MCF 10A (cell line): ENCODE measurements around the gene NSUN6. TPM values are rescaled to one million over a fixed set of nuclear protein-coding genes. Genes with fewer than 3 reads are reported as not detected.

Experiments used
- BruUV-seq: library from RNA; stranded (reverse); fragments of 400-500 nt; replicated peaks from 2 replicates; lab custom pipeline; 2021; lab: Mats Ljungman, UMichigan
- CTCF ChIA-PET: fragments of 300-600 bp; sonication (Branson Sonifier 250); formaldehyde crosslinking; extraction: SDS; loops from one replicate; lab custom pipeline; 2021; ENCODE audit warnings: antibody characterized with exemption, inconsistent platforms; lab: Yijun Ruan, JAX
- POLR2A ChIA-PET: fragments of 300-600, 350-650 bp; sonication (Branson Sonifier 250); formaldehyde crosslinking; extraction: SDS; loops from one replicate; lab custom pipeline; 2020; ENCODE audit warnings: antibody characterized with exemption, inconsistent platforms; lab: Yijun Ruan, JAX
- DNase-seq: peaks from one replicate; pipeline ENCODE4 v3.0.0-alpha.2; 2018; ENCODE audit not compliant: unreplicated experiment
- H3K27ac Mint-ChIP-seq: one replicate; pipeline ENCODE4 v1.8.0; 2022; ENCODE audit warnings: mild to moderate bottlenecking, low read depth, mixed read lengths; ENCODE audit not compliant: unreplicated experiment
- H3K27me3 Mint-ChIP-seq: one replicate; pipeline ENCODE4 v1.8.0; 2022; ENCODE audit warnings: mixed read lengths; ENCODE audit not compliant: insufficient read depth, unreplicated experiment
- H3K36me3 Mint-ChIP-seq: one replicate; pipeline ENCODE4 v1.8.0; 2022; ENCODE audit warnings: mild to moderate bottlenecking, moderate library complexity, mixed read lengths; ENCODE audit not compliant: insufficient read depth, unreplicated experiment
- H3K4me1 Mint-ChIP-seq: one replicate; pipeline ENCODE4 v1.8.0; 2022; ENCODE audit warnings: mixed read lengths; ENCODE audit not compliant: insufficient read depth, unreplicated experiment
- H3K4me3 Mint-ChIP-seq: one replicate; pipeline ENCODE4 v1.8.0; 2022; ENCODE audit warnings: mild to moderate bottlenecking, moderate library complexity, mixed read lengths; ENCODE audit not compliant: unreplicated experiment
- H3K9me3 Mint-ChIP-seq: one replicate; pipeline ENCODE4 v1.8.0; 2022; ENCODE audit warnings: mixed read lengths; ENCODE audit not compliant: unreplicated experiment
- CTCF ChIP-seq: fragments of 200-600 bp; IDR thresholded peaks from one replicate; pipeline ENCODE4 v1.8.0; 2022; ENCODE audit warnings: antibody characterized with exemption, mild to moderate bottlenecking; ENCODE audit not compliant: unreplicated experiment
- intact Hi-C: fragments of 100-400 bp; cut with micrococcal nuclease; formaldehyde crosslinking; loops from 2 replicates; pipeline ENCODE4 v1.14.1; 2022
- total RNA-seq: library from RNA; stranded (reverse); gene quantifications from 2 replicates; pipeline ENCODE4 v1.2.3, GENCODE V29; 2022

The NSUN6 gene
- total RNA-seq, 1 experiment from 2014 or later: 16.2 TPM

GRCh38 chr10:18620856-18621255 is 30.5 kb downstream of the NSUN6 start:
- no TSS peak for BruUV-seq
- TF ChIP-seq CTCF: no peak
- Mint-ChIP-seq H3K9me3 (no peaks in the 10 kb centered on the region), H3K27ac (no peak overlapping the region), H3K4me1 (peaks cover 6% of the 10 kb centered on the region), H3K27me3 (no peaks in the 10 kb centered on the region), H3K36me3 (peaks cover 7% of the 10 kb centered on the region), H3K4me3 (no peak overlapping the region)
- POLR2A ChIA-PET: interaction anchor here (1.1 kb wide), 1 partner anchor 9 kb away, joined by 5 read pairs; no protein-coding TSS in a partner anchor
- CTCF ChIA-PET: interaction anchor here (0.6 kb wide), 1 partner anchor 24 kb away, joined by 3 read pairs; no protein-coding TSS in a partner anchor
- DNase-seq: no peak
- intact Hi-C loops: no loop called here

- TF ChIP-seq CTCF: no peak
- no peak for DNase-seq
- no peaks in the 10 kb centered on the region for H3K9me3 Mint-ChIP-seq
- CTCF ChIA-PET: no interaction called here
- no peak overlapping the region for H3K4me3 Mint-ChIP-seq
- no peaks in the 10 kb centered on the region for H3K27me3 Mint-ChIP-seq
- POLR2A ChIA-PET: interaction anchor here (1.0 kb wide), 1 partner anchor 8 kb away, joined by 3 read pairs; no protein-coding TSS in a partner anchor
- intact Hi-C loops: no loop called here
- peaks cover 13% of the 10 kb centered on the region for H3K4me1 Mint-ChIP-seq
- BruUV-seq: no TSS peak
- peak overlapping the region; percentile 24 for H3K27ac Mint-ChIP-seq
- H3K36me3 Mint-ChIP-seq: peaks cover 7% of the 10 kb centered on the region
Observed at GRCh38 chr10:18619016-18619415, 32.4 kb downstream of the NSUN6 start.

GRCh38 chr10:18616337-18616736 is 35.0 kb downstream of the NSUN6 start:
- intact Hi-C loops: no loop called here
- POLR2A ChIA-PET: no interaction called here
- H3K27me3 Mint-ChIP-seq: no peaks in the 10 kb centered on the region
- peaks cover 19% of the 10 kb centered on the region for H3K4me1 Mint-ChIP-seq
- TF ChIP-seq CTCF: peak; percentile 6
- no peaks in the 10 kb centered on the region for H3K9me3 Mint-ChIP-seq
- CTCF ChIA-PET: interaction anchor here (0.6 kb wide), 1 partner anchor 88 kb away, joined by 4 read pairs; no protein-coding TSS in a partner anchor
- no peak overlapping the region for H3K4me3 Mint-ChIP-seq
- no peak for DNase-seq
- H3K36me3 Mint-ChIP-seq: peaks cover 22% of the 10 kb centered on the region
- no peak overlapping the region for H3K27ac Mint-ChIP-seq
- BruUV-seq: no TSS peak

GRCh38 chr10:18615618-18616017 is 35.8 kb downstream of the NSUN6 start:
- peaks cover 22% of the 10 kb centered on the region for H3K4me1 Mint-ChIP-seq
- no peak overlapping the region for H3K4me3 Mint-ChIP-seq

More at GRCh38 chr10:18615618-18616017, 35.8 kb downstream of the NSUN6 start:
- ChIA-PET POLR2A (interaction anchor here (1.2 to 1.3 kb wide), 3 partner anchors 11 to 43 kb away, joined by 4 to 10 read pairs (median 4); partner anchors contain the start of gene ARL5B), CTCF (interaction anchor here (0.6 to 1.1 kb wide), 5 partner anchors 11 to 225 kb away, joined by 3 to 4 read pairs (median 3); no protein-coding TSS in a partner anchor)
- Mint-ChIP-seq H3K27ac (no peak overlapping the region), H3K9me3 (no peaks in the 10 kb centered on the region), H3K27me3 (no peaks in the 10 kb centered on the region), H3K36me3 (peaks cover 24% of the 10 kb centered on the region)
- DNase-seq: peak; percentile 47
- intact Hi-C loops: no loop called here
- no peak for TF ChIP-seq CTCF
- BruUV-seq: no TSS peak
